ENCODE measurements around the gene DIP2C.

DNA sequence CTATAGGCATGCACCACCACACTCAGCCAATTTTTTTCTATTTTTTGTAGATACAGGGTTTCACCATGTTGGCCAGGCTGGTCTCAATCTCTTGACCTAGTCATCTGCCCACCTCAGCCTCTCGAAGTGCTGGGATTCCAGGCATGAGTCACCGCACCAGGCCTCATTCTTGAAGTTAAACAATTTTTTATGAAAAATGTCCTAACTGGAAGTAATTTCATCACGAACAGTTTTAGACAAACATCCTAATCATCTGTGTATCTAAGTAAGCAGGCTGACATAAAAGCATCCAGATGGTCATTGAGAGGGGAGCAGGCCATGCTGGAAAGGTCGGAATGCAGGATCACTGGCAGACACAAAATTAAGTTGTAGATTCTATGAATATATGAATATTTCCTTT, 285.1 kb downstream of the DIP2C start:
- TF ChIP-seq CTCF (IDR thresholded peaks at IDR 0.05) (no peak), POLR2A (IDR thresholded peaks at IDR 0.05) (no peak)

All from prostate gland (tissue), 2 donors.